ENCODE measurements around the gene ACAT2.
"Not testable (repeated sequence)": the region's sequence is repeated elsewhere in the genome, so short reads cannot be mapped to it uniquely, and the experiment has no call there.

ACAT2 gene

DNA sequence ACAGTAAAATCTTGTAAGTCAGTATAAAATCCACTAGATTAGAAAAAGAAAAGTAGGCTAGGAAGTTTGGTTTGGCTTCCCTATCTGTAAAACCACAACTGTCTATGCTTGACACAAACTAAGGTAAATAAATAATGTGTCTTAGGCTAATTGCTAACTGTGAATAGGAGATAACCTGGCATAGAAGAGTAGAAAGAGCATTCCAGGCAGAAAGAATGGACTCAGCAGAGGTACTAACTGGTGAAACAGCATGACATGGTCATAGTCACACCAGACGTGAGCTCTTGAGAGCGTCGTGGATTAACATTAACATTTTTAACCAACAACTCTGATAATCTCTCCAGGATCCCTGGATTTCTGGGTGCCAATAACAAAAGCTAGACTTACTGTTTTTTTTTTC, 43.2 kb upstream of the ACAT2 start:
- TF ChIP-seq CTCF (IDR thresholded peaks at IDR 0.05; ENCODE audit: low read depth, low read length) = no peak
- no peak overlapping the region for H3K4me3 ChIP-seq (replicated peaks in 1 of 2; ENCODE audit: low read depth in 2 of 2, low read length in 2 of 2)
- DNase-seq (ENCODE audit: low read depth in 2 of 2) = no peak

DNA sequence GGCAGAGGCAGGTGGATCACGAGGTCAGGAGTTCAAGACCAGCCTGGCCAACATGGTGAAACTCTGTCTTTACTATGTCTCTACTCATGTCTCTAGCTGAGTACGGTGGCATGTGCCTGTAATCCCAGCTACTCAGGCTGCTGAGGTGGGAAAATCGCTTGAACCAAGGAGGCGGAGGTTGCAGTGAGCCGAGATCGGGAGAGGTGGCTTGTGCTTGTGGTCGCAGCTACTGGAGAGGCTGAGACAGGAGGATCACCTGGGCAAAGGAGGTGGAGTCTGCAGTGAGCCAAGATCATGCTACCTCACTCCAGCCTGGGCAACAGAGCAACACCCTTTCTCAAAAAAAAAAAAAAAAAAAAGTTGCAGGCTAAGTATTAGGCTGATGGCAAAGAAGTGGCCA, 42.6 kb upstream of the ACAT2 start:
- H3K4me3 ChIP-seq (replicated peaks in 1 of 2; ENCODE audit: low read depth in 2 of 2, low read length in 2 of 2) = no peak overlapping the region
- DNase-seq (ENCODE audit: low read depth in 2 of 2) = no peak
- TF ChIP-seq CTCF (IDR thresholded peaks at IDR 0.05; ENCODE audit: low read depth, low read length) = no peak

DNA sequence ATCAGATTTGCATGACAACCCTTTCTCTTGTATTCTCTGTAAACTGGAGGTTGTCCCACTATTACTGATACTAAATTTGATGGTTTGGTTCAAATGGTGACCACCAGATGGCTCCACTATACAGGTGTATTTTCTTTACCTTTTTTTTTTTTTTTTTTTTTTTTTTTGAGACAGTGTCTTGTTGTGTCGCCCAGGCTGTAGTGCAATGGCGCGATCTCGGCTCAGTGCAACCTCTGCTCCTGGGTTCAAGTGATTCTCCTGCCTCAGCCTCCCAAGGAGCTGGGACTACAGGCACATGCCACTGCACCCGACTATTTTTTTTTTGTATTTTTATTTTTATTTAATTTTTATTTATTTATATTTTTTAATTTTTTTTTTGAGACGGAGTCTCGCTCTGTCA, 41.1 kb upstream of the ACAT2 start:
- TF ChIP-seq CTCF (IDR thresholded peaks at IDR 0.05; ENCODE audit: low read depth, low read length) = peak; percentile 35
- peak; percentile 34 to 49 for DNase-seq (ENCODE audit: low read depth in 2 of 2)
- no peak overlapping the region for H3K4me3 ChIP-seq (replicated peaks in 1 of 2; ENCODE audit: low read depth in 2 of 2, low read length in 2 of 2)

- H3K4me3 ChIP-seq (replicated peaks in 1 of 2; ENCODE audit: low read depth in 2 of 2, low read length in 2 of 2); DNase-seq (ENCODE audit: low read depth in 2 of 2): not testable (repeated sequence)
Measured at GRCh38 chr6:159721981-159722380, 39.9 kb upstream of the ACAT2 start.

GRCh38 chr6:159722655-159723054, 39.2 kb upstream of the ACAT2 start:
- no peak overlapping the region for H3K4me3 ChIP-seq (replicated peaks in 1 of 2; ENCODE audit: low read depth in 2 of 2, low read length in 2 of 2)
- no peak for TF ChIP-seq CTCF (IDR thresholded peaks at IDR 0.05; ENCODE audit: low read depth, low read length)
- no peak for DNase-seq (ENCODE audit: low read depth in 2 of 2)

GRCh38 chr6:159723259-159723658, 38.6 kb upstream of the ACAT2 start:
- TF ChIP-seq CTCF (IDR thresholded peaks at IDR 0.05; ENCODE audit: low read depth, low read length) = no peak
- H3K4me3 ChIP-seq (replicated peaks in 1 of 2; ENCODE audit: low read depth in 2 of 2, low read length in 2 of 2) = no peak overlapping the region
- no peak for DNase-seq (ENCODE audit: low read depth in 2 of 2)

DNA sequence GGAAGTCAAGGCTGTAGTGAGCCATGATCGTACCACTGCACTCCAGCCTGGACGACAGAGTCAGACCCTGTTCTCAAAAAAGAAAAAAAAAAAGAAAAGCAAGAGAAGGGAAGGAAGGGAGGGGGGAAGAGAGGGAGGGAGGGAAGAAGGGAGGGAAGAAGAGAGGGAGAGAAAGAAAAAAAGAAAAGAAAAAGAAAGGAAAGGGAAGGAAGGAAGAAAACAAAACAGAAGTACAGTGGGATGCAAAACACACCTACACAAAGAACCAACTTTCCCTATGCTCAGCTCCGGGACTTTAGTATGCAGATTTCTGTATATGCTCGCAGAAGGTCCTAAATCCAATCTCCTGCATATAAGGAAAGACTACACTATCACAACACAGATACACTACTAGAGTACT, 37.1 kb upstream of the ACAT2 start:
- no peak overlapping the region for H3K4me3 ChIP-seq (replicated peaks in 1 of 2; ENCODE audit: low read depth in 2 of 2, low read length in 2 of 2)
- TF ChIP-seq CTCF (IDR thresholded peaks at IDR 0.05; ENCODE audit: low read depth, low read length) = no peak
- no peak for DNase-seq (ENCODE audit: low read depth in 2 of 2)

DNA sequence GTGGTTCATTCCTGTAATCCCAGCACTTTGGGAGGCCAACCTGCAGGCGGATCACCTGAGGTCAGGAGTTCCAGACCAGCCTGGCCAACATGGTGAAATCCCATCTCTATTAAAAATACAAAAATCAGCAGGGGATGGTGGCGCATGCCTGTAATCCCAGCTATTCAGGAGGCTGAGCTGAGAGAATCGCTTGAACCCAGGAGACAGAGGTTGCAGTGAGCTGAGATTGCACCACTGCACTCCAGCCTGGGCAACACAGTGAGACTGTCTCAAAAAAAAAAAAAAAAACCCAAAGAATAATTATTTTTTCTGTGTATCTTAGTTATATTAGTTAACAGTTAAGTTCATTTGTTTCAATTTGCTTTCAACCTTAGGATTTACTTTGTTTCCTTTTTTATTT, 36.6 kb upstream of the ACAT2 start:
- not testable (repeated sequence) for H3K4me3 ChIP-seq (replicated peaks in 1 of 2; ENCODE audit: low read depth in 2 of 2, low read length in 2 of 2); DNase-seq (ENCODE audit: low read depth in 2 of 2)

Measured in cardiac fibroblast (primary cell).